DMS 273 (cell line): ENCODE measurements around the gene TNN.

Experiments used
- DNase-seq: peaks from one replicate; lab custom pipeline; 2025; ENCODE audit not compliant: unreplicated experiment; lab: John Stamatoyannopoulos, UW

TNN gene

DNA sequence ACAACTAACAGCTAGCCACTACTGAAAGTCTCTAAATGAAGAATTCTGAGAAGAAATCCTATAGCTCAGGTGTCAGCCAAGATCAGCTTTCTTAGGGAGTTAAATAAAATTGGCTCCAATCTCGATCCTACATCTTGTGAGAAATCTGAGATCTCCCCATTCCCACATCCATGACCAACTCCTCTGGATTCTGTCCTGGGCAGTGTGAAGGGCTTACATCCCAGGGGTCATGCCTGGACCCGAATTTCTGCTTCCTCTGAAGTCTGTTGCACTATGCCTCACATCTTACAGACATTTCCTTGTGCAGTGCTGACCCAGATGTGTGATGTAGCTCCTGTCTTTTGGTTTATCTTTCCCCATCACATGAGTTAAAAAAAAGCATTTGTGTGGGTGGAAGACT, 4.8 kb upstream of the TNN start:
- DNase-seq = no peak

DNA sequence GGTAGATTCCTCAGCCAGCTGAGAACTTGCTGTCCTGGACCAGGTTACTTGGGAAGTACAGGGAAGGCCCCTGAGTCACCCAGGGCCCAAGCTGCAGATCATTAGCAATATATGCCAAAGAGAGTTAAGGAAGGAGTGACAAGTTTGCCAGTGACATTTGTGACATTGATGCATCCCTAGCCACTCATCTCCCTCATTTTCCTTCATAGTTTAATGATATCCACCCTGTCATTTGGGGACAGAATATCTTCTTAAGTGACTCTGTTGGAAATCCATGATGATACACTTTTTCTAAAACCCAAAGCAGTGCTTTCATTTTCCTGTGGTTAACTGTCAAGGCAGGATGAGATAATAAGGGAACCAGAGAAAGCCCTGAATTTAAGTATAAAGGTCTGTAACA, 3.2 kb downstream of the TNN start:
- no peak for DNase-seq

DNA sequence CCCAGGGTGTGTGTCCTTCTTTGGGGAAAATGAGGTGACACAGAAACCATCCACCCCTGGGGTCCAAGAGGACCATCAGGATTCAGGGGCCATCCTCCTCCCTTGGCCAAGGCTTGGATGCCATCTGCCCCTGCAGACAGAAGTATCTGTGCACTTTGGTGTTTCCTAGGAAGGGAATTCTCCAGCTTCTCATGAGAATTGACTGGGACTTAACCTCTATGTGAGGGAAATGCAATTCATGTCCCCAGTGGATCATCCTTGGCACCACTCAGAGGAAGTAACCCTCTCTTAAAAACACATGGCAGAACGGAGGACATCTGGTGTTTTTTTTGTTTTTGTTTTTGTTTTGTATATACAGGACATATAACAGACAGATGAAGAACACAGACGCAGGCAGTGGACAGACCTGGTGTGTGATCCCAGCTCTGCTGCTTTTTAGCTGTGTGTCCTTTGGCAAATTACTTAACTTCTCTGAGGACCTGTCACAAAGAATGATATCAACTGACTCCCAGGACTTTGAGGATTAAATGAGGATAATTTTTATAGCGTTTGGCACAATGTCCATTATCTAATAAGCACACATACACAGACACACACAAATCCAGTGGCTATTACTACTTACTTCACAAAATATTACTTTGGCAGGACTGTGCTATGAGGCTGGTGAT, 3.8 kb downstream of the TNN start:
- DNase-seq = no peak

DNA sequence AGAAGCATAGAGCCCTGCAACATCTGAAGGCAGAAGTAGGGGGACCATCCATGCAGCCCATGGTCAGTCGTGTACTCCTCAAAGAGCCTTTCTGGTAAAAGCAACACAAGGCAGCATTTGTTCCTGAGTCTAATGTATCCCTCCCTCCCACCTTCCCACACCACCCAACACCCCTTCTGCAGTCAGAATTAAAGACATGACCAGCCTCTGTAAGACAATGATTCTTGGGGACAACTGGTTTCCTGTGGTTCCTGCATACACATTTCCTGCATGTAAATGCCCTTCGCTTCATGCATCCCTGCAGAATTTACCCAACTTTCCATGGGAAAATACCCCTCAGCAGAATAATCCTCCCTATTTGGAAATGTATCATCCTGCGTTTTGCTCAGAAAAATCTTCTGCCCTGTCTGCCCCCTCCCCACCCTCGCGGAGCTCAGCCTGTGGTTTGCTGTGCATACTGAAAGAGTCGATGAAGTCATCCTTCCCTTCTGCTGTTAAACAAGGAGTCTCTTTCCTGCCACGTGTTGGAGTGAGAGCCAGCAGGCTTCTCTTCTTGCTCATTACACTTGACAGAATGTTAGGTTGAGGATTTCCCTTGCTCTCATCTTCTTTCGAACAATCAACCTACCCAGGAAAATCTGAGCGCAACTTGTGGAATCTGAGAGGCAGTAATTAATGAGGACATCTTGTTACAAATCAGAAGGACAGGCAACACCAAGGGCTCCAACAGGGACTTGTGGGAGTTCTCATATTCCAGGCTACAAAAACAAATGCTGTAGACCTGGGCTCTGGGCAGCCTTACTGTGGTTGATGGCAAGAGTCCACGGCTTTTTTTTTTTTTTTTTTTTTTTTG, 4.7 kb downstream of the TNN start:
- peak; percentile 84 for DNase-seq

DNA sequence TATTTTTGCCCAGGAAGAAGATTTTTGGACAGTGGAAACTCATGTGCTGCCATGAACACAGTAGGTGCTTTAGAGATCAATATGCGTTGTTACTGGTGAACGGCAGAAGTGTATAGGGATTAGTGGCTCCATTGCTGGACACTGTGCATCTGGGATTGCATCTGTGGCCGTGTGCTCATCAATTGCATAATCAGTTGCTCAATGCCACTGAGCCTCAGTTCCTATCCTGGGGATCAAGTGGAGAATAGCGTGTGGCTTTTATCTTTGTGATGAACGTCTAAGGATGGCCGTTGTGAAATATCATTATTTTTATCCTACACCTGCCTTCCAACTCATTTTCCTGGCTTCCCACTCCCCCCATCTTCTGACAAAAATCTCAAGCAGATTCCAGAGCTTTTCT, 5.4 kb downstream of the TNN start:
- no peak for DNase-seq

DNA sequence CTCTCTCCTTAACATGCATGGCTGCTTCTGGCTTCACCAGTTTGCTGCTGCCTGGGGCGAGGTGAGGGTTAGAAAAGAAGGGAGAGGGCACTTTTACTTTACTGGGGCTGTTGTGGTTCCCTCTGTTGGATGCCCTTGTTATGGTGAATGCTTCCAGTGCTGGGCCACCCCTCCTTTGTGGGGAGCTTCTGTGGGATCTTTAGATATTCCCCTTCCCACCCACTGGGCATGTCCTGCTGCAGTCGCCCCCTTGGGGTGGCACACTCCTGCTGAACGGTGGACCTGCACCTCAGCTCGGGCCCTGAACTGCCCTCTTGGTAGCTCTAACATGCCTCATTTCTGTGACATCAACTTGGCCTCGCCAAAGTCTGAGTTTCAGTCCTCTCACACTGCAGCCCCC, 6.0 kb downstream of the TNN start:
- peak; percentile 5 for DNase-seq

DNA sequence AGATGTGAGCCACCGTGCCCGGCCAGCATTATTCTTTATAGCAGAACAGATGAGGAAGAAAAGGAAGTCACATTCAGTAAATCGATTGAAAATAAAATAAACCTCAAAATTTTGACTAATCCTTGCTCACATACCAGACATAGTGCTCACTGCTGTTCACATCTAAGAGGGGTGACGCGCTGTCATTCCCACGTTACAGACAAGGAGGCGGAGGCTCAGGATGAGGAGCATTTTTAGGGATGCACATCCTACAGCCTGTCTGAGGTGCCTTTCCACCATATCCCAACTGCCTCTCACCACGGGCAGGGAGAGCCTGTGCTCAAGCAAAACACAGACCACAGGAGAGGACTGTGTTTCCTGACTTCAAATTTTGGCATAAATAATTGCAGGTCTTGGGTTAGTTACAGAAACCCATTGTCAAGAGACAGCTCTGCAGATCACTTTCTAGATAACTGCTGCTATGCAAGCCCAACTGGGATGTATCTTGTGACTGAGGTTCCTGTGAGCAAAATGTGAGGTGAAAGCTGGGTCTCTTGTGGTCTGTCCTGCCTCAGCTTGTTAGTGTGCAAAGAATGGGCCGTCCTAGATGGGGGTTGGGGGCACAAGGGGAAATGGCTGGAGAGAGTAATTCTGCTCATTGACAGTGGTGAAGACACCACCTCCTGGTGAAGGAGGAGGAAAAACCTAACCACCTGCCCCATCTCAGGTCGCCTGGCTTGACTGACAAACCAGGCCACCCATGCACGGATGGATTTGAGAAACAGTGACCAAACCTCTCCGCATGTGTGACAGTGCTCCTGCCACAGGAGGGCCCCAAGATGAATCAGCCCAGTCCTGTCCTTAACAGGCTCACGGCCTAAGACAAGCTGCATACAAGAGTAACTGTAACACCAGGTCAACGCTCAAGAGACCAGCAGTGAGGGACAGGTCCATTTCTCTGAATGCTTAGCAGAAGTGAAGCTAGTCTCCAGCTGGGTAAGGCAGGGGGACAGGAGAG, 8.2 kb downstream of the TNN start:
- DNase-seq = no peak

DNA sequence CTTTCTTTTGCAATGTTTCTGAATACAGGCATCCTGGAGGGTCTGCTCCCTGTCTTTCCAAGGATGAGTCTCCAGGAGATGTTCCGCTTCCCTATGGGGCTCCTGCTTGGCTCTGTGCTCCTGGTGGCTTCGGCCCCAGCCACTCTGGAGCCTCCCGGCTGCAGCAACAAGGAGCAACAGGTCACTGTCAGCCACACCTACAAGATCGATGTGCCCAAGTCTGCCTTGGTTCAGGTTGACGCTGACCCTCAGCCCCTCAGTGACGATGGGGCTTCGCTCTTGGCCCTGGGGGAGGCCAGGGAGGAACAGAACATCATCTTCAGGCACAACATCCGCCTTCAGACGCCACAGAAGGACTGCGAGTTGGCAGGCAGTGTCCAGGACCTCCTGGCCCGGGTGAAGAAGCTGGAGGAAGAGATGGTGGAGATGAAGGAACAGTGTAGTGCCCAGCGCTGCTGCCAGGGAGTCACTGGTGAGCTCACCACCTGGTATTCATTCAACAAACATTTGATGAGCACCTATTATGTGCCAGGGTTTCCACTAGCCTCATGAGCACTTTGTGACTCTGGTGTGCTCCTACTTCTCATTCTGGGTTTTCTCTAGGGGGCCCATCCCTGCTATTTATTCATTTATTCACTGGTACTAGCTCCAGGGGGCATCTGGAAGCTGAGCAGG, 9.9 kb downstream of the TNN start:
- no peak for DNase-seq

DNA sequence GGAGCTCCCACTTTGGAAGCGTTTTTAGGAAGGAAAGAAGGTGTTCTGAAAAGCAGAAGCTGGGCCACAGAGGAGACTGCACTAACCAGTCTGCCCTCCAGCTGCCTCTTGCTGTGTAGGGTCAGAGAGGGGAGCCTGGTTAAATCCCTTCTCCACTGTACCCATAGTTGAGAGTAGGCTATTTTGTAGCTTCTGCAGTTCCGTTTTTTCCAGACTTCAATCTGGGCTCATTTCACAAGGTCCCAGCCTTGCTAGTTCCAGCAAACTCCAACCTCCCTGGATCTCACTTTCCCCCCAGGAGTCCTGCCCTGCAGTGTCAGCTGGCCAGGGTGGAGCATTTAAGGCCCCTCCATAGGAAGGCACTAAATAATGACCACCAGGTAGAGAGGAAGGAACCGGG, 11.0 kb downstream of the TNN start:
- DNase-seq = no peak

DNA sequence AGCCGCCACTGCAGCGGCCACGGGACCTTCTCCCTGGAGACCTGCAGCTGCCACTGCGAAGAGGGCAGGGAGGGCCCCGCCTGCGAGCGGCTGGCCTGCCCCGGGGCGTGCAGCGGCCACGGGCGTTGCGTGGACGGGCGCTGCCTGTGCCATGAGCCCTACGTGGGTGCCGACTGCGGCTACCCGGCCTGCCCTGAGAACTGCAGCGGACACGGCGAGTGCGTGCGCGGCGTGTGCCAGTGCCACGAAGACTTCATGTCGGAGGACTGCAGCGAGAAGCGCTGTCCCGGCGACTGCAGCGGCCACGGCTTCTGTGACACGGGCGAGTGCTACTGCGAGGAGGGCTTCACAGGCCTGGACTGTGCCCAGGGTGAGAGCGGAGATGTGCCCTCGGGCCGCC, 11.7 kb downstream of the TNN start:
- no peak for DNase-seq

DNA sequence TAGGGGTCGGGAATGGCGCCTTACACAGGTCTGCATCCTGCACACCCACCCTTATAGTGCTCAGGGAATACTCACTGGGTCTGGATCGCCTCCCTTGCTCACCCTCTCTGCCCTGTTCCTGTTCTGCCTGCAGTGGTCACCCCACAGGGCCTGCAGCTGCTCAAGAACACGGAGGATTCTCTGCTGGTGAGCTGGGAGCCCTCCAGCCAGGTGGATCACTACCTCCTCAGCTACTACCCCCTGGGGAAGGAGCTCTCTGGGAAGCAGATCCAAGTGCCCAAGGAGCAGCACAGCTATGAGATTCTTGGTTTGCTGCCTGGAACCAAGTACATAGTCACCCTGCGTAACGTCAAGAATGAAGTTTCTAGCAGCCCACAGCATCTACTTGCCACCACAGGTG, 12.4 kb downstream of the TNN start:
- DNase-seq = no peak

DNA sequence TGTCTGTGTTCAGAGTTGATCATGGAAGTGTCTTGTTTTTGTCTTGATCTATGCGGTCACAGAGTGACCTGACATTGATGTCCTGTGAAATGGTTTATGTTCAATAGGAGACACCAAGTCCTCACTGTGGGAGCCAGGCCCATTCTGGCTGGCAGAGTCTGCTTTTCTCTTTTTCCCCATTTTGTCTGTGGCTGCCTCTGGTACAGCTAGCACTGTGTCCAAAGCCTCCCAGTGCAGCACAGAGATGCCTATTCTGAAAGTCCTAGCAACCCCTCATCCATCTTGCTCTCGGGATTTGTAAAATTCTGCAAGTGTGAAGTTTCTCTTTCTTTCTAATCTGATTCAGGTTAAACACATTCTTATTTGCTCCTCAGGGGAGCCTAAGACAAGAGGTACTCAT, 14.3 kb downstream of the TNN start:
- DNase-seq = no peak

DNA sequence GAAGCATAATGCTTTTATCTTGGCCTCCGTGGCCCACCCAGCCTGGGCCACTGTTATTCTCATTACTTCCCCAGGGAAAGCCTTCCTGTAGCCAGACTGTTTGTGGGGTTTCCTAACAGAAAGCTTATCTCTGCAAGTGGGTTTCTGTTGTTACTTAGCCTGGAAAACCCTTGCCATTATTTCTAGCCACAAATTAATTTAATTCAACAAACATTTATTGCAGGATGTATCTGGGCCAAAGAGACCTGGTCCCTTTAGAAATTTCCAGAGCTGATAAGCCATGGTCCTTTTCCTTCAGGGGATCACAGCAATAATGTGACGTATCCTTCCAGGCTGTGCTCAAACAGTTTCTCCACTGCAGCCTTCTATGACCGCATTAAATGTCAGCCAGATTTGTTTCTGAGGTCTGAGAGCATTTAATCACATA, 20.9 kb downstream of the TNN start:
- DNase-seq = no peak

DNA sequence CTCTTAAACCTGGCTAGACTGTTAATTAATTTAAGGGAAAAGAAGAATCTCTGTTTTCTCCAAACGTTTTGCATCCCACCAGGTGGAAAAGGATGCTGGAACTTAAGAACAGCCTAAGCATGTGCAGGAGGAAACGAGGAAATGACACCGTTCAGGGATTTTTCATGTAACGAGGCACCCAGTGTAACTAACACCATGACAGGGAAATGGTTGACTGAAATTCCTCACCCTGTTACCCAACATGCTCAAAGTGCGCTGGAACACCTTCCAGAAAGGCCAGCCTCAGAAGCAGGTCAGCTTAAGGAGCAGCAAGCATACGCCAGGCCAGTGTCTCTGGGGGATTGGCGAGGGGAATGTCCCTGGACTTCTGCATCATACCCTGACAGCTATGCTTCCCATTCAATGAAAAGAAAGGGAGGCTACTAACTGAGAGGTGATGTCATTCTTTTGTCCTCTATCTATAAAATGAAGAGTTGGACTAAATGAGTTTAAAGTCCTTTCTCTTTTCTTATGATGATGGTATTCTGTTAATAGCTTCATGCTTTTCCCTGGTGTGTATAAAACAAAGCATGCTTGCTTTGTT, 21.6 kb downstream of the TNN start:
- DNase-seq = no peak

DNA sequence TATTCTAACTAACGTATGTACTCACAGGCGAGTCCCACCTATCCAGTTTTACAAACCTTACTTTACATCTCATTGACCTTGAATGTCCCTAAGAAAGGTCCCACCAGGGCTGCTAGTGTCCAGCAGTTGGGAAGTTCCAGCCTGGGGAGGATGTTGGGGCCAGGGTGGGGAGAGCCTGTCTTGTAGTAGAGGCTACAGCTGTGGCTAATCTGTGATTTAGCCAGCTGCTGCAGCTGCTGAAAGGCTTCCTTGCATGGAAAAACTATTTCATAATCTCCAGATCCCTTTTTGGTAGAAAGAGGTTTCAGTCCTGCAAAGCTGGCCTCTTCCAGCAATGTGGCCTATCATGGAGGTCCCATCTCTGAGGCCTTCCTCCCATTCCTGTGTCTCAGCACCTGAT, 23.1 kb downstream of the TNN start:
- no peak for DNase-seq

DNA sequence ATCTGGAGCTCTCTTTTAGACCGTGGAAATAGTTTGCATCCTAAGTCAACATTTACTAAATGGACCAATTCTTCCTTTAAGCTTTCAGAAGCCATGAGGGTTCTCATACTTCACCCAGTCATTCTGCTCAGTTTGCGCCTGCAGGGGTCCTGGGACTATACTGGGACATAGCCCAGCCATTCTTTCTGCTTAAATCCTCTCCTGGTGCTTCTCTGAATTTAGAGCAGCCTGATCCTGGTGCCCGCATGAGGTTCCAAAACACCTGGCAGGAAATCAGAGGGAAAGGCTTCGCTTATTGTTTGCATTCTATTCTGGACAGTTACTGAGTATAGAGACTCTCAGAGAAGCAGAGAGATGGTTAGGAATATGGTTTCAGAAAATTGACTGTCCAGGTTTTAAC, 27.0 kb downstream of the TNN start:
- DNase-seq = no peak

DNA sequence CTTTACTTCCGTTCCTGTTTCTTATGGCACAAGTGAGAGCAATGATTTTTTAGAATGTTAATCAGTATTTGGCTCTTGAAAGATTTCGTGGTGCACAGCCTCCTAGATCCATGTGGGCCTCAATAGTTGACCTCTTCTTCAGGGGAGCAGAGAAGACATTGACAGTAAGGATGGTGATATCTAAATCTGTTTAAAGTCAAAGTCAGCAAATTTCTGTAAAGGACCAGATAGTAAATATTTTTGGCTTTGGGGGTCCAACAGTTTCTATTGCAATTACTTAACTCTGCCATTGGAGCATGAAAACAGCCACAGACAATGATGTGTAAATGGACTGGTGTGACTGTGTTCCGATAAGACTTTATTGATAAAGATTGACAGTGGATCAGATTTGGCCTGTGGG, 27.4 kb downstream of the TNN start:
- DNase-seq = no peak

DNA sequence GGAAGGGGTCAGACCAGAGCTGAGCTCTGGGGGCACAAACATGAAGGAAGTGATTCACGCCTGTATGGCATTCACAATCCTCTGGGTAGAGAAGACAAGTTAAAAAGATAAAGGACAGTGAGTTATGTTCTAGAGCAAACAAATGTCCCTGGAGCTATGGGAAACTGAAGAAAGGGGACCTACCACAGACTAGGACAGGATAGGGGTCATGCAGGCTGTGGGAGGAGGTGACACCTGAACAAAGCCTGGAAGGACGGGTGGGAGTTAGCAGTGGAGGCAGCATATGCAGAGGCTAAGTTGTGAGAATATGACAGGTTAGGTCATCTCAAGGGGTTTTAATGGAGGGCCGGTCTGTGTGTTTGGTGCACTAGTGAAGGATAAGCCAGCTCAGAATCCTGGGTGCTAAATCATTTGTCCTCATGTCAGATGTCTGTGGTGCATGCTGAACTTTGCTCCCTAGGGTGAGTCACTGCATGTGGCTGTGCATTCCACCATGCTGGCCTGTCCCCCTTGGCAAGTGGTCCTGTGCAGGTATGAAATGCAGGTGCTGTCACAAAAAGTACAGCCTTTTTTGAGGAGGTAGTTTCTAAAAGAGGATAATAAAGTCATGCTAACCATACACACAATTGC, 28.5 kb downstream of the TNN start:
- DNase-seq = no peak

DNA sequence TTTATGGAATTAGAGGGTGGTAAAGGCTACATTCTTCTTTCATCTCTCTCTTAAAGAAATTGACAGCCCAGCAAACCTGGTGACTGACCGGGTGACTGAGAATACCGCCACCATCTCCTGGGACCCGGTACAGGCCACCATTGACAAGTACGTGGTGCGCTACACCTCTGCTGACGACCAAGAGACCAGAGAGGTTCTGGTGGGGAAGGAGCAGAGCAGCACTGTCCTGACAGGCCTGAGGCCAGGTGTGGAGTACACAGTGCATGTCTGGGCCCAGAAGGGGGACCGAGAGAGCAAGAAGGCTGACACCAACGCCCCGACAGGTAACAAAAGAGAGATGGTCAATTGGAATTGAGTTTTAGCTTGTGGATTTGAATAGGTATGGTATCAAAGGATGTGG, 29.7 kb downstream of the TNN start:
- DNase-seq = no peak

DNA sequence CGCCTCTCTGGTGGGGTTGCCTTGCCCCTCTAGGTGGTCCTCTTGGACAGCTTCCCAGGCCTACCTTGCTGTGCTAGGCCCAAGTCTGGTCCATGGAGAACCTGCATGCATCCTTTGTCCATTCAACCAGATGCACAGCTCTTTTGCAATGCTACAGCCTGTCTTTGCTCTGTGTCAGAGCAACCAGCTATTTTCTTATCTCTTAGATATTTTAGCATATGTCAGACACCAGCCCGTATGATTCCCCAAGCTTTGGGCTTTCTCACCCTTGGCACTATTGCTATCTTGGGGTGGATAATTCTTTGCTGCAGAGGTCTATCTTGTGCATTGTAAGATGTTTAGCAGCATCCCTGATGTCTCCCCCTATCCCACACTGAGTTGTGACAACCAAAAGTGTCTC, 32.3 kb downstream of the TNN start:
- no peak for DNase-seq
